Kidney (tissue), 14 donors: Measurements from ENCODE around the gene NUDT3. TPM values are rescaled to one million over a fixed set of nuclear protein-coding genes. Genes with fewer than 3 reads are reported as not detected.

ENCODE experiments used
- DNase-seq, 5 donors: peaks; one replicate each; pipeline ENCODE4 v3.0.0-alpha.2; 2013 to 2020
- FAIRE-seq: peaks from 2 replicates; lab custom pipeline; 2012; peaks lifted over from hg19 to GRCh38; lab: Jason Lieb, UNC
- H3K27ac ChIP-seq, 2 donors: one replicate each; pipeline ENCODE4 v1.7.0; 2013; ENCODE audit warnings: low read depth in 2 of 2, low read length in 2 of 2, inconsistent platforms in 1 of 2
- H3K27me3 ChIP-seq: one replicate; pipeline ENCODE4 v1.7.1; 2013; ENCODE audit warnings: low read length, inconsistent platforms; ENCODE audit not compliant: control insufficient read depth, insufficient read depth
- H3K36me3 ChIP-seq, 3 donors: one replicate each; pipeline versions ENCODE4 v1.7.0 to v1.7.1; 2013; ENCODE audit warnings: low read length in 3 of 3, control low read depth in 1 of 3, inconsistent platforms in 1 of 3; ENCODE audit not compliant: insufficient read depth in 3 of 3, control insufficient read depth in 2 of 3
- H3K4me1 ChIP-seq, 3 donors: one replicate each; pipeline versions ENCODE4 v1.7.0 to v1.7.1; 2013; ENCODE audit warnings: low read length in 3 of 3, inconsistent platforms in 1 of 3, low read depth in 1 of 3; ENCODE audit not compliant: control insufficient read depth in 2 of 3, insufficient read depth in 2 of 3
- H3K4me3 ChIP-seq, 3 donors: one replicate each; pipeline versions ENCODE4 v1.7.0 to v1.8.1; 2013; ENCODE audit warnings: low read length in 3 of 3, control low read depth in 1 of 3, inconsistent platforms in 1 of 3
- H3K9ac ChIP-seq, 3 donors: one replicate each; pipeline versions ENCODE4 v1.7.0 to v1.7.1; 2013; ENCODE audit warnings: low read length in 3 of 3, control low read depth in 1 of 3, inconsistent platforms in 1 of 3
- H3K9me3 ChIP-seq, 3 donors: one replicate each; pipeline versions ENCODE4 v1.7.0 to v1.7.1; 2013; ENCODE audit warnings: low read length in 3 of 3, control low read depth in 1 of 3, inconsistent platforms in 1 of 3; ENCODE audit not compliant: control insufficient read depth in 2 of 3, insufficient read depth in 1 of 3
- intact Hi-C: fragments of 100-400 bp; cut with DNase I; formaldehyde crosslinking; loops from one replicate; pipeline ENCODE4 v1.11.1; 2022
- polyA plus RNA-seq: library from polyadenylated mRNA; stranded (reverse); fragments of 350-450 nt; fragmentation: Illumina TruSeq; extraction: RNeasy Lipid Tissue Mini Kit (QIAGEN cat#74804); gene quantifications from one replicate; pipeline ENCODE4 v1.2.3, GENCODE V29; 2014; ENCODE audit warnings: low read depth, low replicate concordance; ENCODE audit not compliant: insufficient read depth
- total RNA-seq: library from RNA; stranded (reverse); fragmentation: NEBNext Ultra II Directional; extraction: Animal tissue kit (Norgen Biotek cat#: 25700); gene quantifications from one replicate; pipeline ENCODE4 v1.2.1, GENCODE V29; 2021
- TF ChIP-seq, protein P1 (sequence below): IDR thresholded peaks from 3 replicates; pipeline ENCODE4 v1.5.1; 2012; ENCODE audit warnings: mild to moderate bottlenecking, moderate library complexity, borderline replicate concordance; ENCODE audit not compliant: insufficient read depth; ENCODE audit errors: extremely low read depth
- donor health status: control.
- donor health status: control.
- donor health status: control.
- donor health status: control.
- donor health status: control.
- donor health status: DM: yes; HTN: yes; CAD: no.
- donor health status: Normal renal cell carcinoma (clear cell type).

Gene NUDT3
- total and polyA plus RNA-seq, 2 donors from 2014 or later = 17.7 to 53.8 TPM

DNA sequence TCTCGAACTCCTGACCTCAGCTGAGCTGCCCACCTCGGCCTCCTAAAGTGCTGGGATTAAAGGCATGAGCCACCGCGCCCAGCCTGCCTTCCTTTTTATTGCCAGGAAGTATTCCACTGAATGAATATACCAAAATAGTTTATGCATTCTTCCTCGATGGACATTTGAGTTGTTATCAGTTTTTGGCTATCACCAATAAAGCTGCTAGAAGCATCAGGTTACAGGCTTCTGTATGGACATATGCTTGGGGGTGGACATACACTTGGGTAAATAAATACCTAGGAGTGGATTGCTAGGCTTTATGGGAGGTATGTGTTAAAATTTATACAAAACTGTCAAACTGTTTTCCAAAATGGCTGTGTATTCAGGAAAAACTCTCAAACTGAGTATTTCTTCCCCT lies 43.4 kb upstream of the NUDT3 start:
- Histone ChIP-seq H3K27ac (no peak overlapping the region), H3K9me3 (no peaks in the 10 kb centered on the region), H3K9ac (no peak overlapping the region), H3K27me3 (no peaks in the 10 kb centered on the region), H3K36me3 (no peaks in the 10 kb centered on the region), H3K4me3 (no peak overlapping the region), H3K4me1 (no peaks in the 10 kb centered on the region)
- intact Hi-C loops = no loop called here
- no peak for FAIRE-seq
- TF ChIP-seq, protein P1, sequence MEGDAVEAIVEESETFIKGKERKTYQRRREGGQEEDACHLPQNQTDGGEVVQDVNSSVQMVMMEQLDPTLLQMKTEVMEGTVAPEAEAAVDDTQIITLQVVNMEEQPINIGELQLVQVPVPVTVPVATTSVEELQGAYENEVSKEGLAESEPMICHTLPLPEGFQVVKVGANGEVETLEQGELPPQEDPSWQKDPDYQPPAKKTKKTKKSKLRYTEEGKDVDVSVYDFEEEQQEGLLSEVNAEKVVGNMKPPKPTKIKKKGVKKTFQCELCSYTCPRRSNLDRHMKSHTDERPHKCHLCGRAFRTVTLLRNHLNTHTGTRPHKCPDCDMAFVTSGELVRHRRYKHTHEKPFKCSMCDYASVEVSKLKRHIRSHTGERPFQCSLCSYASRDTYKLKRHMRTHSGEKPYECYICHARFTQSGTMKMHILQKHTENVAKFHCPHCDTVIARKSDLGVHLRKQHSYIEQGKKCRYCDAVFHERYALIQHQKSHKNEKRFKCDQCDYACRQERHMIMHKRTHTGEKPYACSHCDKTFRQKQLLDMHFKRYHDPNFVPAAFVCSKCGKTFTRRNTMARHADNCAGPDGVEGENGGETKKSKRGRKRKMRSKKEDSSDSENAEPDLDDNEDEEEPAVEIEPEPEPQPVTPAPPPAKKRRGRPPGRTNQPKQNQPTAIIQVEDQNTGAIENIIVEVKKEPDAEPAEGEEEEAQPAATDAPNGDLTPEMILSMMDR = no peak
- DNase-seq = no peak

DNA sequence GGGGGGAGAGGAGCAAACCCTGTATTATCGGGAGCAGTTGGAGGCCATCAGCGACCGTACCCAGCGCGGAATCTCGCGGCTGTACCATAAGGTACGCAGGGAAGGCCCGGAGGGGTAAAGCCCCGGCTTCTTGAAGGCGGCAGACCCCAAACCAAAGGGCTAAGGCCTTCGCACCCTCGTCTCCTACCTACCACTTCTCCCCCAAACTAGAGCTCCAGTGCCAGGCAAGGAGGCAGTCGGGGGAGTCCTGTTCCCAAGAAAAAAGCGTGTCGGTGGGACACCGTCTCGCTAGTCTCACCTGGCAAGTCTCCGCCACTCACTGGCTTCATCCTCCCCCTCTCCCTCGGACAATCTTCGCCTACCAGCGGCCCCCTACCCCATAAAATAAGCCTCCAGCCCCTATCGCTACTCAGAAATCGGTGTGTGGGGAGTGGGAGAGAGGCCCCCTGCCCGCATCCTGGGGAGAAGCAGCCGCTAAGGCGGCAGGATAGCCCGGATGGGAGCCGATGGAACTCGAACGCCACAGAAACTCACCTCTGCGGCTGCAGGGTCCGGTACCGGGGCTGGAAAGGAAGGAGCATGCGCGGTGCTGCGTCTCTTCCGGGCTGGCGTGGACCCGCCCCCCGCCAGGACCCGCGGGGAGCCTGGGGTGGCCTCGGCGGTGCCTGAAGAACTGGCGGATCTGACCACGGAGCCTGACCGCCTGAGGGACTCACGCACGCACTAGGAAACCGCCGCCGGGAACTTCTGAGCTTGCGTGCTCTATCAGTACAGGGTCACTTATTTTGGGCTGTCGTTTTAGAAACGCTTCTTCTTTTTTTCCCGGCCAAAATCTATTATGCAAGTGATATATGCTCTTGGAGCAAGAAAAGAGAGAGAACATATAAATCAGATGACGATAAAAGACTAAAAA lies 33.3 kb upstream of the NUDT3 start, which contains the start of gene RPS10:
Gene RPS10 (minus strand): TSS at position 572 of the 913 bp plus-strand sequence. CDS start 848 bp downstream, outside the sequence.
- Histone ChIP-seq H3K27me3 (no peaks in the 10 kb centered on the region), H3K4me3 (peak within 1 kb of the TSS; percentile 93 to 97 (median 94)), H3K36me3 (peaks cover 8 to 37% (median 21%) of the 10 kb centered on the region in 3 donors), H3K9ac (peak within 1 kb of the TSS; percentile 89 to 100 (median 91)), H3K27ac (peak within 1 kb of the TSS; percentile 71 to 80), H3K4me1 (no peaks in the 10 kb centered on the region), H3K9me3 (no peaks in the 10 kb centered on the region)
- DNase-seq (peak; percentile 95 to 97 (median 96)), FAIRE-seq (no peak)
- TF ChIP-seq, protein P1 = no peak
- intact Hi-C loops = no loop called here

DNA sequence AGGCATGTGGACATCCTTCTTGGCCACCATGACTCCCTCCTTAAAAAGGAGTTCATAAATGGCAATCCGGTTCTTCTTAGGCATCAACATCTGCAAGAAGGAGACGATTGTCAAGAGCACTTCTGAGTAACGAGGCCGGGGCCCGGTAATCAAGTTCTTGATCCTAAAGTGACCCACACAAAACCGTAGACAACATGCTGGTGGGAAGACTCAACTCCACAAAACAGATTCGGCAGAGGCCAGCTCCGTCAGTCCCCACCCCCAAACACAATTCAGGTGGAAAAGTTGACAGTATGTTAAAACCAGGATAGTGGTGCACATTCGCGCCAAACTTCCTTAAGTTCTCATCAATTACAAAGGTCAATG lies 32.6 kb upstream of the NUDT3 start:
- H3K27me3 ChIP-seq = no peaks in the 10 kb centered on the region
- no peak for FAIRE-seq
- H3K9me3 ChIP-seq = no peaks in the 10 kb centered on the region

More for the DNA sequence above, 32.6 kb upstream of the NUDT3 start:
- H3K9ac ChIP-seq = peak overlapping the region; percentile 72 to 100 (median 91)
- H3K4me3 ChIP-seq = peak overlapping the region; percentile 93 to 97 (median 94)
- intact Hi-C loops = no loop called here
- DNase-seq = peak in 1 of 5 donors; percentile 53
- H3K4me1 ChIP-seq = no peaks in the 10 kb centered on the region
- H3K36me3 ChIP-seq = peaks cover 8 to 43% (median 22%) of the 10 kb centered on the region in 3 donors
- peak overlapping the region; percentile 71 to 80 for H3K27ac ChIP-seq
- TF ChIP-seq, protein P1 = no peak
